Measurements from ENCODE around the gene POLR2B.
"Not testable (repeated sequence)": the region's sequence is repeated elsewhere in the genome, so short reads cannot be mapped to it uniquely, and the experiment has no call there.

POLR2B gene

GRCh38 chr4:56990109-56990905, 11.6 kb downstream of the POLR2B start:
- no peak for DNase-seq

DNA sequence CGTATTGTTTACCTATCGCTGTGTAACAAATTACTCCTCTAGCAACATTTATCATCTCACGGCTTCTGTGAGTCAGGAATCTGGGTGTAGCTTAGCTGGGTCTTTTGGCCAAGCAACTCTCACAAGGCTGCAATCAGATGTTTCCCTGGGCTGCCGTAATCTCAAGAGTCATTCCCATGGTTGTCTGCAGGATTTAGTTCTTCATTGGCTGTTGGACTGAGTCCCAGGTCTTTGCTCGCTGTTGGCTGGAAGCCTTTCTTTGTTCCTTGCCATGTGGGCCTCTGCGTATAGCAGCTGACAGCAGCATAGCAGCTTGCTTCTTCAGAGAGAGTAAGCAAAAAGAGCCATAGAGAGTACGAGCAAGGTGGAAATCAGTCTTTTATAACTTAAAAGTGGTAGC, 16.8 kb downstream of the POLR2B start:
- DNase-seq = no peak

DNA sequence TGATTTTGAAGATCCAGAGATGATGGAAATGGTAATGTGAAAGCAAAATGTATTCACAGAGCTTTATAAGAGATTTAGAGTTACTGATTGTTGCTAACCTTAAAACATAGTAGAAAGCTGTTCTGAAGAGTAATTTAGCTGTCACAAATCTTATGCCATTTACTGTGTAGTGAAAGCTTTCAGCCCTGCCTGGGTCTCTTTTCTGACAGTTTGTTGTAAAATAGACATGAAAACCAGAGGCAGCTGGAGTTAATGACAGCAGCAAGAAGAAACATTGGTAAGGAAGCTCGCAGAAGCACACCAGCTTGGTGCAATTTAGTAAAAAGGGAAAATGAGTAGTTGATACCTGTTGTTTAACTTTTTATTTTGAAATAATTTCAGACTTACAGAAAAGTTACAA, 21.1 kb downstream of the POLR2B start:
- no peak for DNase-seq

GRCh38 chr4:57013543-57014120, 34.9 kb downstream of the POLR2B start:
- no peak for DNase-seq

GRCh38 chr4:57018980-57019379, 40.3 kb downstream of the POLR2B start:
- DNase-seq = no peak

- no peak for DNase-seq
Observed at GRCh38 chr4:57020467-57021101, 41.9 kb downstream of the POLR2B start.

- DNase-seq = no peak
Observed at GRCh38 chr4:57023104-57023503, 44.4 kb downstream of the POLR2B start.

GRCh38 chr4:57034520-57034919, 55.8 kb downstream of the POLR2B start:
- no peak for DNase-seq

- no peak for DNase-seq
Observed at GRCh38 chr4:57037982-57038604, 59.4 kb downstream of the POLR2B start.

- DNase-seq = no peak
Observed at GRCh38 chr4:57039345-57039744, 60.6 kb downstream of the POLR2B start.

DNA sequence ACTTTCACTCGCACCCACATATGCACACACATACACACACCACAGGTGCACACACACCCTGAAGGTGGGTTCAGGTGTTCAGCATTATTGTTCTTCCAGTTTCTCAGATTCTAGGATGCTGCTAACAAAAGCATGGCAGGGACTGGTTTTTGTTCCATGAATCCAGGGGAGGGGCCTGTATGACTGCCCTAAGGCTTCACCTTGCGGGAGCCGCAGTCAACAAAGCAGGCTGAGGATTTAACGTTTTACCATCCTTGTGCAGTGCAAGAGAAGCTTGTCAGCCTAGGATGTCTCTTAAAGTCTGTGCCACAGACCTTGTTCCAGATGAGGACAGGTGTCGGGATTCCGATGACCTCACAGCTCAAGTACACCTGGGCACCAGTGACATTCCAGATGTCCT, 61.8 kb downstream of the POLR2B start:
- no peak for DNase-seq

DNA sequence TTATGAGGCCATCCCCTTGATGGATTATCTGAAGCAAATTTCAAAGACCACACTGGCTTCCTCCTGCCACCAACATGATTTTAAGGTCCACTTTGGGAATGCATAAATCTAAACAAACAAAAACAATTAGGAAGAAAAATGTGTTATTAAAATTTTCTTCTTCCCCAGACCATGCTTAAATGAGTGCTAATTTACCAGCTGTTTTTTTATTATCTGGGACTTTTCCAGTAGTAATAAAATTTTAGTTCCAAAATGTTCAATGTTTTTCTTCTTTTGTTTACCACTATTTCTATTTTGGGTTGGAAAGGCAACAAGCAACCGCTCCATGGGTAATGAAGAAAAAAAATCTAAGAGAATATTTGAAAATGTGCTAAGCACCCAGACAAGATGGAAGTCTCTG, 62.3 kb downstream of the POLR2B start:
- DNase-seq = no peak

- no peak for DNase-seq
Observed at GRCh38 chr4:57042711-57043169, 64.0 kb downstream of the POLR2B start.

DNA sequence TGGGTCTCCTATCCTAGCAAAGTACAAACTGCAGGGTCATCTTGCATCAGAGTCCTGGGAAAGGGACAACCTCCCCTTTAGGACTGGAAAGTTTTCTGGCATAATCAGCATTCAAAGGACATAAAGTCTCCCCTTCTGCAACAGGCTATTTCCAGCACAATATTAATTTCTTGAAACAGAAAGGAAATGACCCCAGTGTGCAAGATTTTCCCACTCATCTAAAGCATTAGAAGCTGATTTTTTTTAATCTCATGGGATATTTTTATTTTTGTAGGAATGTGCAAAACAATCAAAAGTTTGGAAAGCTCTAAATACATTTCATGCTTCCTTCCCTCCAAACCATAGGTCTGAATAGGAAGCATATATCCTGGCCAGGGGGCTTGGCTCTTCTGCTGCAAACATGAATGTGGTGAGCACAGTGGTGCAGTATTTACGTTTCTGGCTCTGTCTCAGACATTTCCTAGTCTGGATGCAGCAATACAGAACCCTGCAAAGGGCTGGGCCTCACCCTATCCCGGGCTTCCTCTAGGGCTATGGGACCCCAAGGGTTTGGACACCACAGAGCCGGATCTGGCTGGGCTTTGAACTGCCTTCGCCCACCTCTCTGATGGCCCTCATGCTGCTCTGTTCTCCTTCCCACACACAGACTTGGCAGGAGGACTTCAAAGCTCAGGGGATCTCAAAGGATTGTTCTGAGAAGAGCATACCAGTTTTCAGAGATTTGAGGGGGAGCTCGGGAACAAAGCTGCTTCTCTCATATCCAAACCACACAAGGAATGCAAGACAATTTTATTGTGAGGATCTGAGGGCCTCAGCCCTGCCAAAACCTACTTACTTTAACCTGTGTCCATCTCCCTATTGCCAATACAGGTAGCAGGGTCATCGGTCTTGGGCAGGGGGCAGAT, 64.9 kb downstream of the POLR2B start:
- DNase-seq = no peak

GRCh38 chr4:57044279-57044678, 65.6 kb downstream of the POLR2B start:
- DNase-seq = no peak

DNA sequence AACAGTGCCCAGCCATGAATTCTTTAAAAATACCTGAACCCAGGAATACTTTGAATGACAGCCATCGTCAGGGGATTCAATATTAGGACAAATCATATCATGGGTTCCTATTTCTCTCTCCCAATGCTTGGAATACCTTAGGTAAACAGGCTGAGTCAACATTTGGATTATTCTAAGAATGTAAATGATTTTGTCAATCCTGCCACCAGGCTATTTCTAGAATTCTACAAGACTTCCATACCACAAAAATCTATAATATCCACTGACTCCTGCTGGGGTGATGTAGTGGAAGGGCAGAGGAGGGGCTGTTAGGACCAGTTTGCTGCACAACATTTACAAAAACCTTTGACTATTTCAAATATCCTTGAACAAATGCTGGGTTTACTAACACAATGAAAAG, 66.3 kb downstream of the POLR2B start:
- no peak for DNase-seq

- DNase-seq = not testable (repeated sequence)
Observed at GRCh38 chr4:57047046-57047445, 68.3 kb downstream of the POLR2B start.

DNA sequence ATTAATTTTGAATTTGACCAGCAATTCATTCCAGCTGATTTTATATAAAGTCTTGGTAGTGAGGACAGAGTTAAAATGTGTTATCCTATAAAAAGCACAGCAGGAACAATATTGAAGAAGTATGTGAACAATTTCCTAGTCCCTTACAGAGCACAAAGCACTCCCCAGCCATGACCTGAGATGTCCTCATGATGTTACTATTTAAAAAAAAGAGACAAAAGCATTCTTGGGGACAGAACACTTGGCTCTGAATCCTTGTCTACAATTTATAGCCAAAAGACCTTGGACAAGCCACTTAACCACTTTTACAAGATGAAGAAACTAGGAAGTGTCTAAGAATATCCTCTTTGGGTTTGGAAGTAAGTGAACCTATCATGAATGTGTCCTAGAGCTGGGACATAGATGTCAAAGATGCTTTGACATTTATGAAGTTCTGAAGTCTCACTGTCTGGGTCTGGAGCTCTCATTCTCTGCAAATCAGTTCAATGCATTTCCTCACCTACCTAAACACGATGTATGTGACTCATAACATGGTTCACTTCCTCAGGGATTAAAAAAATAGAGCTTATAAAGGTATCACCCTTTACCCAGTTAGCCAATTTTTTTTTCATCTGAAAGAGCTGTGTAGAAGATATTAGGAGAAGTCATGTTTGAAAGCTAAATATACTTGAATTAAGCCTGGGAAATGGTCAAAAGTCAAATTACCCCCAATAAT, 70.1 kb downstream of the POLR2B start:
- DNase-seq = no peak

DNA sequence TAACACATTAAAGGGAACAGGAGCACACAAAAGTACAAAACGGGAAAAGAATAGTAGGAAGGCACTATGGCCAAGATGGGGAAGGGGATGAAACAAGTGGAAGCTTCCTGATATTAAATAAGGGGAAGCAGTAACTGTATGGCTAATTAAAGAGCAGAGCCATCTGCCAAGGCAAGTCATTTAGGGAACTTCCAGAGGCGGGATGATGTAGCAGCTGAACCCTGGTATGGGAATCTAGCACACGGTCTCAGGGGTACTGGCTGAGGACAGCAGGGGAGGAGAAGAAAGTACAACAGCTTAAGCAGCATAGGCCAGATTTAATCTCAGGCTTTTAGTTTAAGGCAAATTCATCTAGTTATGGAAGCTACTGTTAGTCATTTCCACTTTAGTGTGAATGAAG, 72.4 kb downstream of the POLR2B start:
- DNase-seq = no peak

GRCh38 chr4:57051524-57051923, 72.8 kb downstream of the POLR2B start:
- no peak for DNase-seq

GRCh38 chr4:57053508-57053907, 74.8 kb downstream of the POLR2B start:
- DNase-seq = no peak

GRCh38 chr4:57055886-57056285, 77.2 kb downstream of the POLR2B start:
- no peak for DNase-seq

Data from stimulated activated naive CD4-positive, alpha-beta T cell treated with Interleukin-2 at 50 U/mL for 16 hours (primary cell).